AG09319 (cell line): ENCODE results near the gene ELL2.

Experiments
- DNase-seq: peaks from one replicate; pipeline ENCODE4 v3.0.0-alpha.2; 2010; ENCODE audit warnings: low read depth; ENCODE audit errors: extremely low read depth
- TF ChIP-seq, protein P1 (sequence below): IDR thresholded peaks from 2 replicates; pipeline ENCODE4 v1.5.1; 2011; ENCODE audit warnings: low read depth, mild to moderate bottlenecking, inconsistent platforms, low read length, moderate library complexity

The ELL2 gene

DNA sequence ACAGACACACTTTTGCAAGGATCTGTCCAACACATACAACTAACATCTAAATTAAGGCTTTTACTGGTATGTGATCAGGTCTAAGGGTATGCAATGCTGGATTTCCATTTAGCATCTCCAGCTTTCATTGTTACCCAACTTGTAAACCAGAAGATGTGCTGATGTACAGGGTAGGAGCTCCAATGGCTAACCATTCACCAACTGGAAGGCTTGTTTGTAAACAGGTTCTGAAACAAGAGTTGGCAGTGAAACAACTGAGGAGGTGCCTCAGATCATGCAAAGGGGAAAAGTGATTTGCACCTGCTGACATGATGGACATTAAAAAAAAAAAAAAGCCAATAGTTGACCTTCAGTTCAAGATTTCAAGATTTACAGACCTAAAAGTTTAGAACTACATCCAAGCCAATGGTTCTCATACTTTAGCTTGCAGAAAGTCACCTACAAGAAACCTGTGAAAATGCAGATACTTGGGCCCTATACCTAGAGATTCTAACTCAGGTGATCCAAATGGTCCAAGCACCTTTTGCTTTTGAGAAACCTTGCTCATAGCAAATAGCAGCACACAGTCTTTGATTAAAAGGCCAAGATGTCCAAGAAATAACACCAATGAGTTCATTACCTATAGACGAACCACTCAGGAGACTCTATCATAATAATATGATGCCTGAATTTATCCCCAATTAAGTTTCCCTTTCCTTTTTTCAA is 75.2 kb downstream of the ELL2 start:
- TF ChIP-seq, protein P1, sequence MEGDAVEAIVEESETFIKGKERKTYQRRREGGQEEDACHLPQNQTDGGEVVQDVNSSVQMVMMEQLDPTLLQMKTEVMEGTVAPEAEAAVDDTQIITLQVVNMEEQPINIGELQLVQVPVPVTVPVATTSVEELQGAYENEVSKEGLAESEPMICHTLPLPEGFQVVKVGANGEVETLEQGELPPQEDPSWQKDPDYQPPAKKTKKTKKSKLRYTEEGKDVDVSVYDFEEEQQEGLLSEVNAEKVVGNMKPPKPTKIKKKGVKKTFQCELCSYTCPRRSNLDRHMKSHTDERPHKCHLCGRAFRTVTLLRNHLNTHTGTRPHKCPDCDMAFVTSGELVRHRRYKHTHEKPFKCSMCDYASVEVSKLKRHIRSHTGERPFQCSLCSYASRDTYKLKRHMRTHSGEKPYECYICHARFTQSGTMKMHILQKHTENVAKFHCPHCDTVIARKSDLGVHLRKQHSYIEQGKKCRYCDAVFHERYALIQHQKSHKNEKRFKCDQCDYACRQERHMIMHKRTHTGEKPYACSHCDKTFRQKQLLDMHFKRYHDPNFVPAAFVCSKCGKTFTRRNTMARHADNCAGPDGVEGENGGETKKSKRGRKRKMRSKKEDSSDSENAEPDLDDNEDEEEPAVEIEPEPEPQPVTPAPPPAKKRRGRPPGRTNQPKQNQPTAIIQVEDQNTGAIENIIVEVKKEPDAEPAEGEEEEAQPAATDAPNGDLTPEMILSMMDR: no peak
- DNase-seq: no peak

DNA sequence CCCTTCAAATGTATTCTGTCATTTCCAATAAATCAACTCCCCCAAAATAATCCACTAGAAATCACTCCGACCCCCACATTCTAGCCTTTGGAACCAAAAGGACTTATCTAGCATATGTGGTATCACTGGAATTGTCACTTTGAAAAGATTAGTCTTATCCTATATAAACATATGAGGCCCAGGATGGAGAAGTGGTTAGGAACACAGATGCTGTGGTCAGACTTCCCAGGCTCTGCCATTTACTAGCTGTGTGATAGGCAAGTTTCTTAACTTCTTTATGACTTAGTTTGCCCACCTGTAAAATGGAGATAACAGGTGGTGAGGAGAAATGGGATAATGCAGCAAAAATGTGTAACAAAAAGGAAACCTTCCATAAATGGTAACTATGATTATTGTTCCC is 77.1 kb downstream of the ELL2 start:
- TF ChIP-seq, protein P1: no peak
- no peak for DNase-seq

DNA sequence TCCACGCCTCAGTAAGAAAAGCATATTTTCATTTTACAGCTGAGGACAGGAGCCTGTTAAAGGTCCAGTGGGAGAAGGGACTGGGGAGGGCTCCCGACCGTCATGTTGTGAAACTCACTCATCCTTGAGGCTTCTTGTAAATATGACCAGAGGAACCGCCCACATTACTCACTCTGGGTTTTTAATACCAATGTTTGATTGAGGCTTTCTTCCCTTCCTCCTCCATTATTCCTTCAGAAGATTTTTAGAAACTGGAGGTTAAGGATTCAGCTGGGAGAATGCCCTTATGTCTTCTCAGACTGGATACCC is 77.7 kb downstream of the ELL2 start:
- TF ChIP-seq, protein P1: no peak
- DNase-seq: peak; percentile 37

DNA sequence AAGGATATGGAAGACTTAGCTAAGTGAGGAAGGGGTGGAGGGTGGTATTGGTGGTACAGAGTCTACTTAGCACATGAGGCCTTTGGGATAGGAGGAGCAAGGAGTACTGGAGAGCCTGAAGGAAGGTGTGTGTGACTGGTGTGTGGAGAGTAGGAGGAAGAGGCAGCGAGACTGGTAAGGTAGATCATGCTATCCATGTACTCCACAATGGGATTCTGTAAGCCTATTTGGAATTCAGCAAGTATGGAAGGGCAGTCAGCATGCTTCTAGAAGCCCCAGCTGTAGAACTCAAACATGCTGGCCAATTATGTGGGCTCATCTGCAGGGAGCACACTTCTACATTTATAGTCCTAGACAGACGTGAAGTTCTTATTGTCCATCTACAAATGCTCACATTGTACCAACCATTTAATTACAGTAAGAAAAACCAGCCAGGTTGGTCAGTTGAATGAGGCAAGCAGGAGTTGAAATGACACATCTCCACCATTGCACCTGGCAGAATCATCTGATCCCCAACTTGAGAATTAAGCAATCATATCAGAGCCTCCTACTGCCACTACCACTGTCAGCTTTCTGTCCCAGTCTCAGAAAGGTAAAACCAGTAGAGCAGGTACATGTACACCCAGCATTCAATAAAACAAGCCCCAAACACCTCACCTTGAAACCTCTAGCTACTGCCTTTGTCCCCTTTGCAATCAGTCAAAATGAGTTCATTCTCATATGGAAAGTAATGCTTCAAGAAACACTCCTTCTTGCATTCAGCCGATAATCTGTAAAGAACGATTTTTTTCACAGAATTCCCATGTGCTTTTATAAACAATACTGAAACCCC is 78.2 kb downstream of the ELL2 start:
- no peak for DNase-seq
- TF ChIP-seq, protein P1: no peak

DNA sequence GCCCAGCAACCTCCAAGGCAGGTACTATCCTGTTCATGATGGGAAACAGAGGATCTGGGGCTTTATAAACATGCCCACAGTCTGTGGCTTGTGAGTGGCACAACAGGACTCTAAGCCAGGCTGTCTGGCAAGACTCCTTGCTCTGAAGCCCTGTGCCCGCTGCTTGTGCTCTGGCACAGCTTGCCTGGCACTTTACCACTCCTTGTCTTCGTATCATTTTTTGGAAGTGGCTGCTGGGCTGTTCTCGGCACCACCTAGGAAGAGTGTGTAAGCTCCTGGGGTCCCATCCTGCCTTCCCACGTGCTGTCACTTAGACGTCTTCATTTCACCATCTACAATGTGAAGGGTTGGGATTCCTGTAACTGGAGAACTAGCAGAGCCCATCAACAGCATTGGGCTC is 79.8 kb downstream of the ELL2 start:
- TF ChIP-seq, protein P1: no peak
- DNase-seq: no peak

DNA sequence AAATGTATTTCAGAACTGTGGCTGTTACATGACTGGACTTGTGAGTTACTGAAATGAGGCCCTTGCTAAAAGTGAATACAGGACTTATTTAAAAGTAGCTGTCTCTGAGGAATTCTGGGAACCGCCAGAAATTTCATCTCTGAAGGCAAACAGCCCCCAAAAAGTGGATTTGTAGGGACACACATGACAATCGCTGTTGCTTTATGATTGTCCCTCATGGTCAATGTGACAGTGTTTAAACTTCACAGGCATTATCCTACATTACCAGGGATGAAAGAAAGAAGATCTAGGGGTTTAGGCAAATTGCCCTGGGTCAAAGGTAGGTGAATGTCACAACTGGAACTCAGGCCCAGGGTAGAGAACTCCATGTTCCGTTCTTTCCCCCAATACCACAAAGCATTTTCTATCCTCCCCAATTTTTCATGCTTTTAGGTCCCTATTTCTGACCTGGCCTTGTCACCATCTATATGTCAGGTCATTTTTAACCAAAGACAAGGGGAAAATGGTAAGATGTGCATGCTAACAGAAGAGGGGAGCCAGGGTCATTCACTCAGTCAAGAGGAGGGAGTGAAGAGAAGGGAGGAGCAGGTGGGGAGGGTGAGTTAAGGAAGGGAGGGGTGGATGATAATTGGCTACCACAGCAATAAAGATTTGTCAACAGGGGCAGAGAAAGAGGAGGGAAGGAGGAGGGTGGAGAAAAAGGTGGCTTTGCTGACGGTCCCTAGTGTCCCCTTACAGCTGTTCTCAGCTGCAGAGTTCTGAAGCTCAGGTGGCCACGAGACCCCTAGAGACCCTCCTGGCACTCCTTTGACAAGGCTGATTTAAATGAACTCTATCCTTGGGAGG is 81.3 kb downstream of the ELL2 start:
- TF ChIP-seq, protein P1: no peak
- no peak for DNase-seq
